ENCODE results near the gene RASEF.

The RASEF gene

DNA sequence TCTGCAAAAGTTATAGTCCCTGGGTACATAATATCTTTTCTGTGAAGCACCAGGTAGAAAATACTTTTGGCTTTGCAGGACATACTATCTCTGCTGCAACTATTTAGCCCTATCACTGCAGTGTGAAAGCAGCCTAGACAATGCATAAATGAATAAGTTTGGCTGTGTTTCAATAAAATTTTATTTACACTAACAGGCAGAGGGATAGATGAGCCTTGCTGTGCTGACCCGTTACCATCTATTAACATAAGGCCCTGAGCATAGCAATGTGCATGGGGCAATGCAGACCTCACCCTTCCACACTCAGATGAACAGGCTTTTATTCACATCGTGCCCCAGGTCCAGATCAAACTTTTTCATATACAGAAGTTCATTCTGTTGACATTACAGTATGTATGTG is 27.8 kb downstream of the RASEF start:
- peaks cover 0 to 4% (median 0%) of the 10 kb centered on the region in 5 donors for H3K9me3 ChIP-seq (ENCODE audit: control insufficient read depth in 5 of 5, low read length in 5 of 5)
- H3K4me1 ChIP-seq (ENCODE audit: control insufficient read depth in 5 of 5, insufficient read depth in 5 of 5, low read length in 5 of 5), result no peaks in the 10 kb centered on the region
- no peaks in the 10 kb centered on the region for H3K27me3 ChIP-seq (ENCODE audit: control insufficient read depth in 5 of 5, insufficient read depth in 4 of 5, low read length in 5 of 5)
- no peak overlapping the region for H3K27ac ChIP-seq (ENCODE audit: low read depth, low read length)
- no peak overlapping the region for H3K4me3 ChIP-seq (ENCODE audit: low read depth in 1 of 5, low read length in 5 of 5)
- H3K9ac ChIP-seq (ENCODE audit: low read length in 5 of 5), result no peak overlapping the region
- H3K36me3 ChIP-seq (ENCODE audit: control insufficient read depth in 5 of 5, insufficient read depth in 5 of 5, low read length in 5 of 5), result no peaks in the 10 kb centered on the region

DNA sequence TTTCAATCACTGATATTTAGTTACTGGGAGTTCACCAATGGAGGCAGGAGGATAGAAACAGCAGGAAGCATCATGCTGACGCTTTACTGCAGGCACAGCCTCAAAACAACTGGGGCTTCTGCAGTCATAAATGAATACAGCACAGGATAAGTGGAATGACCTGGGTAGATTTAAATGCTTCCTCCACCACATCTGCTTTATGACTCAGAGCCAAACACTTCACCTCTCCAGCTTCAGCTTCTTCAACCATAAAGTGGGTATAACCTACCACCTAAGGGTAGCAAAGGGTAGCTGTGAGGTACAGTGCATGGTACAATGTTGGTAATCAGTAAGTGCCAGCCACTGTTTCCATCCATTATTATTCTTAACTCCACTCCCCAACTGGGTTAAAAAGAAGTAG is 28.4 kb downstream of the RASEF start:
- no peak overlapping the region for H3K27ac ChIP-seq (ENCODE audit: low read depth, low read length)
- H3K4me1 ChIP-seq (ENCODE audit: control insufficient read depth in 5 of 5, insufficient read depth in 5 of 5, low read length in 5 of 5), result no peaks in the 10 kb centered on the region
- no peak overlapping the region for H3K4me3 ChIP-seq (ENCODE audit: low read depth in 1 of 5, low read length in 5 of 5)
- no peaks in the 10 kb centered on the region for H3K36me3 ChIP-seq (ENCODE audit: control insufficient read depth in 5 of 5, insufficient read depth in 5 of 5, low read length in 5 of 5)
- H3K27me3 ChIP-seq (ENCODE audit: control insufficient read depth in 5 of 5, insufficient read depth in 4 of 5, low read length in 5 of 5), result no peaks in the 10 kb centered on the region
- H3K9me3 ChIP-seq (ENCODE audit: control insufficient read depth in 5 of 5, low read length in 5 of 5), result peaks cover 0 to 4% (median 0%) of the 10 kb centered on the region in 5 donors
- H3K9ac ChIP-seq (ENCODE audit: low read length in 5 of 5), result no peak overlapping the region

DNA sequence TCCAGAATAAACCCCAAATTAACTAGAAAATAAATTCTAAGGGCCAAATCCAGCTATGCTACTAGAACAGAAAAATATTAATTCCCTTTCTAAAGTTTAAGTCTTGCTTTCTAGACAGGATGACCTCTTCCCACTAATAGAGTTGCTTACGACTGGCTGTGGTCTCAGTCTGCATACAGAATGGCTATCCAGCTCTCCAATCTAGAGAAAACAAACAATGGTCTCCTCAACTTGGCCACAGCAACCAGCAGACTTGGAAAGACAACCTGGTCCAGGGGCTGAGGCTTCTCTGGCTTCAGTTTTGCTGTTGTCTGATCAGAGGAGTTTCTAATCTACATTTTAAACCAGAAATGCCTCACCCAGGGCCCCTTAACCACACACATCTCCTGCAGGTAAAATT is 28.9 kb downstream of the RASEF start:
- Histone ChIP-seq H3K9me3 (ENCODE audit: control insufficient read depth in 5 of 5, low read length in 5 of 5) (peaks cover 0 to 2% (median 0%) of the 10 kb centered on the region in 5 donors), H3K4me3 (ENCODE audit: low read depth in 1 of 5, low read length in 5 of 5) (no peak overlapping the region), H3K27me3 (ENCODE audit: control insufficient read depth in 5 of 5, insufficient read depth in 4 of 5, low read length in 5 of 5) (no peaks in the 10 kb centered on the region), H3K4me1 (ENCODE audit: control insufficient read depth in 5 of 5, insufficient read depth in 5 of 5, low read length in 5 of 5) (no peaks in the 10 kb centered on the region), H3K27ac (ENCODE audit: low read depth, low read length) (no peak overlapping the region), H3K9ac (ENCODE audit: low read length in 5 of 5) (no peak overlapping the region), H3K36me3 (ENCODE audit: control insufficient read depth in 5 of 5, insufficient read depth in 5 of 5, low read length in 5 of 5) (no peaks in the 10 kb centered on the region)

DNA sequence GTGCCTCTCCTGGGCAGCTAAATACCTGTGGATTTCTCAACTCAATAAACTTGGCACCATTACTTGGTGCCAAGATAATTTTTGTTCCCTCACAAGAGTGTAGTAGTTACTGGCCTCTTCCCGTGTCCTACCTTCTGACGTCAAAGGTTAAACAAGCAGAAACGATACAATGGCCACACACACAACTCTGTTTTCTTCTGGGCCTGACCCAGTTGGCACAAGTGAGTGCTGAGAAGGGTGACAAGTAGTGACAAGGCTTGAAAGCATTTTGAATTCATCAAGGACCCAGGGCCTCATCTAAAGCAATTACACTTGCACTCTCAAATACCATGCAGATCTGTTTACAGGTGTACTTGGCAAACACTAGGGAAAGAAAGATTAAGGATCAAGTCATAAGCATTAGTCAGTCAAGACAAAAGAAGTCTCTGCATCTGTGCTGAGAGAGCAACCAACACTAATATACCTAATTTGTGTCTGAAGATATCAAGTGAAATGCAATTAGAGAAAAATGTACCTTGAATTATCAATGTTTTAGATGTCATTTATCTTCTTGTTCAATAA is 30.8 kb downstream of the RASEF start:
- Histone ChIP-seq H3K9me3 (ENCODE audit: control insufficient read depth in 5 of 5, low read length in 5 of 5) (peaks cover 0 to 2% (median 0%) of the 10 kb centered on the region in 5 donors), H3K9ac (ENCODE audit: low read length in 5 of 5) (no peak overlapping the region), H3K27me3 (ENCODE audit: control insufficient read depth in 5 of 5, insufficient read depth in 4 of 5, low read length in 5 of 5) (no peaks in the 10 kb centered on the region), H3K4me3 (ENCODE audit: low read depth in 1 of 5, low read length in 5 of 5) (no peak overlapping the region), H3K36me3 (ENCODE audit: control insufficient read depth in 5 of 5, insufficient read depth in 5 of 5, low read length in 5 of 5) (no peaks in the 10 kb centered on the region), H3K4me1 (ENCODE audit: control insufficient read depth in 5 of 5, insufficient read depth in 5 of 5, low read length in 5 of 5) (no peaks in the 10 kb centered on the region), H3K27ac (ENCODE audit: low read depth, low read length) (no peak overlapping the region)

DNA sequence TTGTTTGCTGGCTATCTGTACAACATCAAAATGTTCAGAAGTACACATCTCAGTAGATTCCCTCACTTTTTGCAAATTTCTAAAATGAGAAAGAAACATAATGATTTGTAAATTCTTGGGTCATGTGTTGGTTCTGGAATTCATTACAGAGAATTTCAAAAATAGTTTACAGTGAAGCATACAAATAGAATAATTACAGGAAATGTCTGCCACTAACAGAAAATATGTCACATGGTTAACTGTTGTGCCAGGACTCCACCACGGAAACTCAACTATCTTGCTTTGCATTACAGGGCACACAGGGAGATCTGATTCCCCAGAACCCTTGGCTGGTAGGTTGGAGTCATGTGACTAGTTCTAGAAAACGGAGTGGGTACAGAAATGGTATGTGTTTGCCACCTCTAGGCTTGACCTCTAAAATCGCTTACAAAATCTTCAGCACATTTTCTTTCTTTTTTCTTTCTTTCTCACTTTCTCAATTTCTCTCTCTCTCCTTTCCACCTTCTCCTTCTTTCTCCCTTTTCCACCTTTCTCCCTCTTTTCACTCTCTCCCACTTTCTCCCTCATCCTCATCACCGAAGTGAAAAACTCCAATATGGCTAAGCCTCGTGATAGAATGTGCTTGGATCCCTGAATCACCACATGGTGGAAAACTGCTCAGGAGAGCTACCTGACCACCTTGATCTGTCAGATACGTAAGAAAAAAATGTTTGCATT is 32.4 kb downstream of the RASEF start:
- no peaks in the 10 kb centered on the region for H3K36me3 ChIP-seq (ENCODE audit: control insufficient read depth in 5 of 5, insufficient read depth in 5 of 5, low read length in 5 of 5)
- H3K4me1 ChIP-seq (ENCODE audit: control insufficient read depth in 5 of 5, insufficient read depth in 5 of 5, low read length in 5 of 5), result no peaks in the 10 kb centered on the region
- no peak overlapping the region for H3K9ac ChIP-seq (ENCODE audit: low read length in 5 of 5)
- peaks cover 0 to 2% (median 0%) of the 10 kb centered on the region in 5 donors for H3K9me3 ChIP-seq (ENCODE audit: control insufficient read depth in 5 of 5, low read length in 5 of 5)
- no peaks in the 10 kb centered on the region for H3K27me3 ChIP-seq (ENCODE audit: control insufficient read depth in 5 of 5, insufficient read depth in 4 of 5, low read length in 5 of 5)
- H3K4me3 ChIP-seq (ENCODE audit: low read depth in 1 of 5, low read length in 5 of 5), result no peak overlapping the region
- no peak overlapping the region for H3K27ac ChIP-seq (ENCODE audit: low read depth, low read length)

DNA sequence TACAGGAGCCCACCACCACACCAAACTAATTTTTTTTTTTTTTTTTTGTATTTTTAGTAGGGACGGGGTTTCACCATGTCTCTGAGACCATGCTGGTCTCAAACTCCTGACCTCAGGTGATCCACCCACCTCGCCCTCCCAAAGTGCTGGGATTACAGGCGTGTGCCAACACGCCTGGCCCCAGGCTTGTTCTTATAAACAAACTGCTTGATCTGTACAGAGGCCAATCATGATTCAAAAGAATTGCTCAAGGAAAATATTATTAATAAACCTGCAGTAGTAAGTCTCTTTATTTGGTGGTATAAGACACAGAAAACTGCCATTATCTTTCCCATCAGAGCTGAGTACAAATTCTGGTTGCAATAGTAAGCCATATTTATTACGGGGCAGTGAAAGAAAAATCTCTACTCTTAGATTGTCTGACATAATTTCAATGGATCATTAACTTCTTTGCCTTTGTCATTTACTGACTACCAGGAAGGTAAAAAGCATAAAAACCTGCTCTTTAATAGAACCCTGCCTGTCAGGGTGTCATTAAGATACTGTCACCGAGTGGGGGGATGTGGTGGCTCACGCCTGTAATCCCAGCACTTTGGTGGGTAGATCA is 33.3 kb downstream of the RASEF start:
- H3K4me3 ChIP-seq (ENCODE audit: low read depth in 1 of 5, low read length in 5 of 5), result no peak overlapping the region
- no peaks in the 10 kb centered on the region for H3K27me3 ChIP-seq (ENCODE audit: control insufficient read depth in 5 of 5, insufficient read depth in 4 of 5, low read length in 5 of 5)
- peaks cover 0 to 2% (median 0%) of the 10 kb centered on the region in 5 donors for H3K9me3 ChIP-seq (ENCODE audit: control insufficient read depth in 5 of 5, low read length in 5 of 5)
- H3K36me3 ChIP-seq (ENCODE audit: control insufficient read depth in 5 of 5, insufficient read depth in 5 of 5, low read length in 5 of 5), result no peaks in the 10 kb centered on the region
- H3K4me1 ChIP-seq (ENCODE audit: control insufficient read depth in 5 of 5, insufficient read depth in 5 of 5, low read length in 5 of 5), result no peaks in the 10 kb centered on the region
- H3K9ac ChIP-seq (ENCODE audit: low read length in 5 of 5), result no peak overlapping the region
- no peak overlapping the region for H3K27ac ChIP-seq (ENCODE audit: low read depth, low read length)

DNA sequence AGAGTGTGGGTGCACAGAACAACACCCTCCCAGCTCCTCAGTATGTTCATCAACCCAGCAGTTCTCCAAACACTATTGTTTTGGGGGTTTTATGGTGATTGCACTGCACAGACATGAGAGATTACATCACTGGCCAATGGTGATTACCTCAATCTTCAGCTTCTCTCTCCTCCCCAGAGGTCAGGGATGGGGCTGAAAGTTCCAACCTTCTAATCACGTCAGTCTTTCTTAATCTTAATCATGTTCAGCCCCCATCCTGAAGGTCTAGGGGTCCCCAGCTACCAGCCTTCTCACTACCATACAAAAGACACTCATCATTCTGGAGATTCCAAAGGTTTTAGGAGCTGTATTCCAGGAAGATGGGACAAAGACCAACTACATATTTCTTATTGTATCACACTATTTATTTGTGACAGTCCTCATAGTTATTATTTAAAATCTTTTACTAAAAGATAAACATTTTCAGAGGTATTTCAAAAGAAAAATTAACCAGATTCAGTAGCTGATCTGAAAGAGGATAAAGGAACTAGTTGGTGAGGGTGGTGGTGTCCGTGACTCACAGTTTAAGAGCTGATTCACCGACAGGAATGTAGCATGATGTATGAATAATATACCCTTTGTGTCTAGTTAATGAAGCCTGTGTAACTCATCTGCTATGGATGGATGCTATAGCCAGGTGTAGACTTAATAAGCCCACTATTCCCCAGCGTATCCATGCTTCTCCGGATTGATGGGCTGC is 35.6 kb downstream of the RASEF start:
- Histone ChIP-seq H3K9me3 (ENCODE audit: control insufficient read depth in 5 of 5, low read length in 5 of 5) (peaks cover 0 to 2% (median 0%) of the 10 kb centered on the region in 5 donors), H3K36me3 (ENCODE audit: control insufficient read depth in 5 of 5, insufficient read depth in 5 of 5, low read length in 5 of 5) (no peaks in the 10 kb centered on the region), H3K4me3 (ENCODE audit: low read depth in 1 of 5, low read length in 5 of 5) (no peak overlapping the region), H3K27ac (ENCODE audit: low read depth, low read length) (no peak overlapping the region), H3K4me1 (ENCODE audit: control insufficient read depth in 5 of 5, insufficient read depth in 5 of 5, low read length in 5 of 5) (no peaks in the 10 kb centered on the region), H3K27me3 (ENCODE audit: control insufficient read depth in 5 of 5, insufficient read depth in 4 of 5, low read length in 5 of 5) (no peaks in the 10 kb centered on the region), H3K9ac (ENCODE audit: low read length in 5 of 5) (no peak overlapping the region)

DNA sequence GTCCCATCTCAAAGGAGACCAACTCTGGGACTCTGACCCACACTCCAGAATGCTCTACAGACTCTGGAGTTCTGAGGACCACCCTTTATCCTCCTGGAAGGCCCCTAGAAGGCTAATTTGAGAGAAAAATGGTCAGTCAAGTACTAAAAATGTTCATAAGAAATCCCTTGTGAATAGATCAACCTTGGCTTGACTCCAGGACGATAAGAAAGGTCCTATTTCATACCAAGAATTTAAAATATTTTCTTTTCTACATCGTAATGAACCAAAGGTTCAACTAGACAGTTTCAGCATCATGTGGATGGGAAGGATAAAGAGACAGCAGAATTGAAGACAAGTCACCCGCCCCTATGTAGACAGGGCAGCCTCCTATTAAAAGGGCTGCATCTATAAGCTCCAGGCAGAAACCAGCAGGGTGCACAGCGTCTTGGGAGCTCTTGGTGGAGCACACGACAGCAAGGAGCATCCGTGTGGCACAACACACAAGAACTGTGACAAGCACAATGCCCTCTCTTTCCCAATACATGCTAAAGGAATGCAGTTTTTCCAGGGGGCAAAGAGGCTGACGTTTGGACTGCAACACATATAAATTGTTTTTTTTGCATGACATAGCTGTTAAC is 38.3 kb downstream of the RASEF start:
- Histone ChIP-seq H3K36me3 (ENCODE audit: control insufficient read depth in 5 of 5, insufficient read depth in 5 of 5, low read length in 5 of 5) (no peaks in the 10 kb centered on the region), H3K27ac (ENCODE audit: low read depth, low read length) (no peak overlapping the region), H3K4me3 (ENCODE audit: low read depth in 1 of 5, low read length in 5 of 5) (no peak overlapping the region), H3K9ac (ENCODE audit: low read length in 5 of 5) (no peak overlapping the region), H3K27me3 (ENCODE audit: control insufficient read depth in 5 of 5, insufficient read depth in 4 of 5, low read length in 5 of 5) (no peaks in the 10 kb centered on the region), H3K4me1 (ENCODE audit: control insufficient read depth in 5 of 5, insufficient read depth in 5 of 5, low read length in 5 of 5) (no peaks in the 10 kb centered on the region), H3K9me3 (ENCODE audit: control insufficient read depth in 5 of 5, low read length in 5 of 5) (no peaks in the 10 kb centered on the region)

DNA sequence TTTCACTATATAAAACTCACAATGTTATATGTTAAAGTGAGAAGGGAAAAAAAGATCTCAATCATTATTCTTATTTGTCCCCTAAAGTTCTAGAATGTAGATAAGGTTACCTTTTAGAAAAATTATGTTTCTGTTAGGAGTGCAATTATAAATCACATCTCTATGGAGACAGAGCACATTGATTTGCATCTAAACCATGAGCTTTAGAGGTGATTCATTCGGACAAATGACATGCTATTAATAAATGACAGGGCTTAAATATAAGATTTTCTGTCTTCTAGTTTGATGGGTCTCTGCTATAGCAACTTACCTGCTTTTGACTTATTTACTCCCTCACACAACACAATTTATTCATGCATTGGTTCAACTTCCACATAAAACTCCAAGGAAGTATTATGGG is 39.8 kb downstream of the RASEF start:
- no peaks in the 10 kb centered on the region for H3K27me3 ChIP-seq (ENCODE audit: control insufficient read depth in 5 of 5, insufficient read depth in 4 of 5, low read length in 5 of 5)
- no peak overlapping the region for H3K4me3 ChIP-seq (ENCODE audit: low read depth in 1 of 5, low read length in 5 of 5)
- no peak overlapping the region for H3K9ac ChIP-seq (ENCODE audit: low read length in 5 of 5)
- no peaks in the 10 kb centered on the region for H3K36me3 ChIP-seq (ENCODE audit: control insufficient read depth in 5 of 5, insufficient read depth in 5 of 5, low read length in 5 of 5)
- no peaks in the 10 kb centered on the region for H3K4me1 ChIP-seq (ENCODE audit: control insufficient read depth in 5 of 5, insufficient read depth in 5 of 5, low read length in 5 of 5)
- peaks cover 0 to 2% (median 0%) of the 10 kb centered on the region in 5 donors for H3K9me3 ChIP-seq (ENCODE audit: control insufficient read depth in 5 of 5, low read length in 5 of 5)
- no peak overlapping the region for H3K27ac ChIP-seq (ENCODE audit: low read depth, low read length)

Measured in subcutaneous abdominal adipose tissue (tissue), 5 donors.